Psoas muscle (tissue), 8 donors: ENCODE measurements around the gene COL4A1. TPM values are rescaled to one million over a fixed set of nuclear protein-coding genes. Genes with fewer than 3 reads are reported as not detected.

Experiments used
- ATAC-seq, 4 donors: fragments of 200-7000 bp; cut with Tn5 transposase; one replicate each; pipeline ENCODE4 v1.9.1; 2020; ENCODE audit warnings: moderate library complexity in 3 of 4, mild to moderate bottlenecking in 2 of 4
- DNase-seq, 2 donors: peaks; one replicate each; pipeline ENCODE4 v3.0.0-alpha.2; 2020
- H3K27ac ChIP-seq: fragments of 200-600 bp; one replicate; pipeline ENCODE4 v1.8.0; 2022
- H3K27me3 ChIP-seq, 3 donors: fragments of 200-600 bp in 1 of 3; one replicate each; pipeline versions ENCODE4 v1.6.1 to v1.8.0; 2013 to 2022; ENCODE audit warnings: low read length in 2 of 3, mild to moderate bottlenecking in 2 of 3, moderate library complexity in 1 of 3; ENCODE audit not compliant: insufficient read depth in 3 of 3
- H3K36me3 ChIP-seq, 2 donors: fragments of 200-600 bp in 1 of 2; one replicate each; pipeline versions ENCODE4 v1.6.1 to v1.8.0; 2013 to 2022; ENCODE audit warnings: low read depth in 1 of 2, mild to moderate bottlenecking in 1 of 2, moderate library complexity in 1 of 2; ENCODE audit not compliant: insufficient read depth in 1 of 2
- H3K4me1 ChIP-seq: fragments of 200-600 bp; one replicate; pipeline ENCODE4 v1.8.0; 2022
- H3K4me3 ChIP-seq: fragments of 200-600 bp; one replicate; pipeline ENCODE4 v1.8.0; 2022; ENCODE audit warnings: mild to moderate bottlenecking
- H3K9me3 ChIP-seq: fragments of 200-600 bp; one replicate; pipeline ENCODE4 v1.8.0; 2022
- CTCF ChIP-seq: fragments of 200-600 bp; IDR thresholded peaks from one replicate; pipeline ENCODE4 v1.8.0; 2022; ENCODE audit warnings: antibody characterized with exemption
- WGBS, 3 donors: extraction: QIAGEN DNeasy Blood & Tissue Kit; methylation state at CpG; one replicate each; pipeline versions ENCODE4 v1.1.6 to v1.1.7; 2013; 5-methylcytosine and 5-hydroxymethylcytosine counted together
- intact Hi-C, 2 donors: fragments of 100-400 bp; cut with DNase I; formaldehyde crosslinking; loops; one replicate each; pipeline versions ENCODE4 v1.11.0 to v1.14.2; 2022
- polyA plus RNA-seq, 3 donors: library from polyadenylated mRNA; stranded (reverse); fragments of 200-250 nt; gene quantifications; one replicate each; pipeline ENCODE4 v1.2.3, GENCODE V29; 2013
- total RNA-seq, 4 donors: library from RNA; stranded (reverse); fragmentation: NEBNext Ultra II Directional in 2 of 4; extraction: Animal tissue kit (Norgen Biotek cat#: 25700) in 2 of 4; gene quantifications; one replicate each; pipeline versions ENCODE4 v1.2.1 to v1.2.4, GENCODE V29; 2021 to 2023
- donor health status: healthy with polysubstance abuse.
- donor health status: DM: no; HTN: no; CAD: no; lungs with moderate emphysema.
- donor health status: Bipolar disorder and iron deficiency.
- donor health status: healthy.
- donor health status: DM: yes; HTN: yes; CAD: no.
- donor health status: DM: no; HTN: no; CAD: no.
- donor health status: DM: no; HTN: no; CAD: no.
- donor health status: DM: yes; HTN: yes; CAD: no.

The COL4A1 gene
- total and polyA plus RNA-seq, 7 donors: 39.0 to 127 (median 97.0) TPM

- WGBS, 3 donors: 33 to 41% (median 38%) methylated on average over 1 of the region's 1 CpG
- peak in 1 of 2 donors; percentile 44 for DNase-seq
- Histone ChIP-seq H3K36me3 (no peaks in the 10 kb centered on the region), H3K4me3 (no peak overlapping the region), H3K27me3 (peaks cover 0 to 9% (median 0%) of the 10 kb centered on the region in 3 donors), H3K4me1 (peaks cover 10% of the 10 kb centered on the region), H3K9me3 (no peaks in the 10 kb centered on the region), H3K27ac (peak overlapping the region; percentile 2)
- no peak for TF ChIP-seq CTCF
- no peak for ATAC-seq
- intact Hi-C loops: no loop called here
Measured at GRCh38 chr13:110238818-110239195, 68.2 kb downstream of the COL4A1 start.

- WGBS, 3 donors: 39 to 56% (median 42%) methylated on average over 5 of the region's 5 CpGs
- ATAC-seq (no peak), DNase-seq (no peak)
- intact Hi-C loops: no loop called here
- H3K36me3 ChIP-seq: no peaks in the 10 kb centered on the region
- no peaks in the 10 kb centered on the region for H3K9me3 ChIP-seq
- no peak overlapping the region for H3K4me3 ChIP-seq
- H3K4me1 ChIP-seq: peaks cover 12% of the 10 kb centered on the region
- TF ChIP-seq CTCF: no peak
- H3K27me3 ChIP-seq: peaks cover 0 to 15% (median 0%) of the 10 kb centered on the region in 3 donors
- H3K27ac ChIP-seq: peak overlapping the region; percentile 2
Measured at GRCh38 chr13:110237875-110238817, 68.8 kb downstream of the COL4A1 start.

- intact Hi-C loops: no loop called here
- DNase-seq (peak; percentile 57 to 80), ATAC-seq (peak in 3 of 4 donors; percentile 20 to 24 (median 22))
- peak overlapping the region; percentile 4 for H3K27ac ChIP-seq
- H3K4me3 ChIP-seq: no peak overlapping the region
- TF ChIP-seq CTCF: no peak
- no peaks in the 10 kb centered on the region for H3K36me3 ChIP-seq
- H3K27me3 ChIP-seq: peaks cover 0 to 26% (median 0%) of the 10 kb centered on the region in 3 donors
- peaks cover 22% of the 10 kb centered on the region for H3K4me1 ChIP-seq
- H3K9me3 ChIP-seq: no peaks in the 10 kb centered on the region
- 32 to 33% (median 33%) methylated on average over 11 of the region's 11 CpGs for WGBS, 3 donors
Measured at GRCh38 chr13:110236831-110237261, 70.1 kb downstream of the COL4A1 start.

- intact Hi-C loops: no loop called here
- no peak for TF ChIP-seq CTCF
- peaks cover 26% of the 10 kb centered on the region for H3K4me1 ChIP-seq
Measured at GRCh38 chr13:110236431-110236830, 70.5 kb downstream of the COL4A1 start.

More at GRCh38 chr13:110236431-110236830, 70.5 kb downstream of the COL4A1 start:
- Histone ChIP-seq H3K27ac (peak overlapping the region; percentile 4), H3K36me3 (no peaks in the 10 kb centered on the region), H3K9me3 (no peaks in the 10 kb centered on the region), H3K4me3 (no peak overlapping the region), H3K27me3 (peaks cover 0 to 30% (median 0%) of the 10 kb centered on the region in 3 donors)
- DNase-seq (peak in 1 of 2 donors; percentile 20), ATAC-seq (no peak)
- WGBS, 3 donors: 65 to 80% (median 77%) methylated on average over 10 of the region's 10 CpGs
